Measurements from ENCODE around the gene ABCC9.

GRCh38 chr12:21843795-21844194, 97.4 kb downstream of the ABCC9 start:
- TF ChIP-seq, protein P1, sequence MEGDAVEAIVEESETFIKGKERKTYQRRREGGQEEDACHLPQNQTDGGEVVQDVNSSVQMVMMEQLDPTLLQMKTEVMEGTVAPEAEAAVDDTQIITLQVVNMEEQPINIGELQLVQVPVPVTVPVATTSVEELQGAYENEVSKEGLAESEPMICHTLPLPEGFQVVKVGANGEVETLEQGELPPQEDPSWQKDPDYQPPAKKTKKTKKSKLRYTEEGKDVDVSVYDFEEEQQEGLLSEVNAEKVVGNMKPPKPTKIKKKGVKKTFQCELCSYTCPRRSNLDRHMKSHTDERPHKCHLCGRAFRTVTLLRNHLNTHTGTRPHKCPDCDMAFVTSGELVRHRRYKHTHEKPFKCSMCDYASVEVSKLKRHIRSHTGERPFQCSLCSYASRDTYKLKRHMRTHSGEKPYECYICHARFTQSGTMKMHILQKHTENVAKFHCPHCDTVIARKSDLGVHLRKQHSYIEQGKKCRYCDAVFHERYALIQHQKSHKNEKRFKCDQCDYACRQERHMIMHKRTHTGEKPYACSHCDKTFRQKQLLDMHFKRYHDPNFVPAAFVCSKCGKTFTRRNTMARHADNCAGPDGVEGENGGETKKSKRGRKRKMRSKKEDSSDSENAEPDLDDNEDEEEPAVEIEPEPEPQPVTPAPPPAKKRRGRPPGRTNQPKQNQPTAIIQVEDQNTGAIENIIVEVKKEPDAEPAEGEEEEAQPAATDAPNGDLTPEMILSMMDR (IDR thresholded peaks at IDR 0.05) = no peak
- no peak for TF ChIP-seq POLR2A (IDR thresholded peaks at IDR 0.05)
